GM21529 (cell line): ENCODE measurements around the gene TRAF3.
"Not testable (repeated sequence)": the region's sequence is repeated elsewhere in the genome, so short reads cannot be mapped to it uniquely, and the experiment has no call there.

ENCODE experiments used
- ATAC-seq: cut with Tn5 transposase; IDR thresholded peaks from one replicate; pipeline ENCODE4 v1.9.1; 2021; ENCODE audit not compliant: unreplicated experiment

Gene TRAF3

DNA sequence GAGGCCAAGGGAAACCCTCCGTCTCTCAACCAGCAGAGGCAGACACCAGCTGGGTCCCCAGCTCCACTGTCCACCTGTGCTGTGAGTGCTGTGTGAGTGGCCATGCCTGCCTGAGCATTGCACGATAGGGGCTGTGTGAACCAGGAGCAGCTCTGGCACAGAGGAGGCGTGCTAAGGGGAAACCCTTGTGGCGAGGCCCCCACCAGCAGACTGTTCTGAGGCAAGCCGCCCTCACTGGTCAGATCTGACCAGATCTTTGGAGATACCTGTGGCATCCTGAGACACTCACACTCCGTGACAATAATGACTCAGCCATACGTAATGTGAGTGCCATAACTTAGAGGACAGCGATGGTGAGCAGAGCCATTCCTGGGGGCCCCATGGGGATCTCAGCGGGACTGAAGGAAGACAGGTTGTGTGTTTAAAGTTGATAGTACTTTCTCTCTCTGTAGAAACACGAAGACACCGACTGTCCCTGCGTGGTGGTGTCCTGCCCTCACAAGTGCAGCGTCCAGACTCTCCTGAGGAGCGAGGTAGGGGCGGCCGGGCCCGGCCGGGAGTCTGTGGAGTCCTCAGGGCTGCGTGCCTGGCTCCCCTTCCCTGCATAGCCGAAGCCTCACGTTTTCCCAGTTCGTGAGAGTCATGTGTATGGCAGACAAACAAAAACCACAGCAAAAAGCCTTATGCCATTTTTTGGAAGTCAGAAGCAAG lies 108.6 kb downstream of the TRAF3 start:
- no peak for ATAC-seq

DNA sequence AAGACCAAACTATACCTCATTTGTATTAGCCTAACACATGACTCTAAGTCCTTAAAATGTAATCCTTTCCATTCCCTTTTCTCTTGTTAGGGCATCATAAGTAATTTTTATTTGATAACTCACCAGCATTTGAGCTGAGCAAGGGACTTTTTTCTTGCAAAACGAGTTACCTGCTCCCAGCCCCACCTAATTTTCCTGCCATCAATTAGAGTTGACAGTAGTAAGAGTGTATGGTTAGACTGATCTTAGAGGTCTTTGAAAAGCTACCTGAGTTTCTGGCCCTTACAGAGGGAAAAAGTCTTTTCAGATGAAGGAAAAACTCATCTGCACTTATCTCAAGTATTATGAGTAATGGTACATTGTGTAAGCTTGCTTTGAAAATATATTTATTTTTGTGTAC lies 111.5 kb downstream of the TRAF3 start:
- ATAC-seq: no peak

DNA sequence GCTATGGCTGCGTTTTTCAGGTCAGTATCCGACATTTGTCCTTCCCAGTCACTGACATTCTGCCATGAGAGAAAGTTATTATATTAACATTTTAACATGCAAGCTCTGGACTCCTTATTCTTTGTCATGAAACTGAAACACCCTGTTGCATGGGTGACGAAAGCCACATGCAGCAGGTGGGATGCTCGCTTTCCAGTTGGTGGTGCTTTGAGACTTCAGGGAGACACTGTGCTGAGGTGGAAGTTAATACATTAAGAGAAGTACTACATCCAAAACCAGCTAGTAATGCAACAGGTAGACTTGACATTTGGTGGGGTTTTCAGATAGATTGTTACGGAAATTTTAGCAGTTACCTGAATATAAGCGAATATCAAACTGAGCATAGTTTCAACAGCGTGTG lies 112.4 kb downstream of the TRAF3 start:
- no peak for ATAC-seq

DNA sequence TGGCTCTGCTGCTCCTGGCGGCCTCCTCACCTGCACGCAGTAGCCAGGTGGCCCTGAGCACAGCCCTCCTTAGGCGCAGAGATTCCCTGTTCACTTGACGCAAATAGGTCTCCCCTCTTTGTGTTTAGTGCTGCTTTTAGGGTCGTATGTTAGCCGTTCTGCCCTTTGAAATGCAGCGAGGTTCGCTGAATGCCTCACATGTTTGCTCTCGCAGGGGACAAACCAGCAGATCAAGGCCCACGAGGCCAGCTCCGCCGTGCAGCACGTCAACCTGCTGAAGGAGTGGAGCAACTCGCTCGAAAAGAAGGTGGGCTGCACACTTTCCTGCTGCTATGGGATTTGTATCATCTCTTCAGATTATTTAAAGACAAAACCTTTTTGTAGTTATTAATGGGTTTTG lies 113.9 kb downstream of the TRAF3 start:
- ATAC-seq: no peak

DNA sequence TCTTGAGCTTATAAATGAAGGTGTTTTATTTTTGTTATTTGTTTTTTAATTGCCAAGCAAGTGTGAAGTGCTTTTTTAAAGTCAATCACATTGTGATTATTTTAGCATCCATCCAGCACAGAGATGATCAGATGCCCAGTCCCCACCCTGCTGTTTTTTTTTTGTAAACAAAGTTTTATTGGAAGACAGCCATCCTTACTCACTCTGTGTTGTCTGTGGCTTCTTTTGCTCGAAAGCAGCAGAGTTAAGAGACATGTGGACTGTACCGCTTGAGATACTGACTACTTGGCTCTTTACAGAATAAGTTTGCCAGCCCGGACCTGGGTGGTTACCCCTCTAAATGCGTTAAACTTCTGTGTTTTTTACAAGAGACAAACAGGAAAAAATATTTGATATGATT lies 114.3 kb downstream of the TRAF3 start:
- ATAC-seq: no peak

DNA sequence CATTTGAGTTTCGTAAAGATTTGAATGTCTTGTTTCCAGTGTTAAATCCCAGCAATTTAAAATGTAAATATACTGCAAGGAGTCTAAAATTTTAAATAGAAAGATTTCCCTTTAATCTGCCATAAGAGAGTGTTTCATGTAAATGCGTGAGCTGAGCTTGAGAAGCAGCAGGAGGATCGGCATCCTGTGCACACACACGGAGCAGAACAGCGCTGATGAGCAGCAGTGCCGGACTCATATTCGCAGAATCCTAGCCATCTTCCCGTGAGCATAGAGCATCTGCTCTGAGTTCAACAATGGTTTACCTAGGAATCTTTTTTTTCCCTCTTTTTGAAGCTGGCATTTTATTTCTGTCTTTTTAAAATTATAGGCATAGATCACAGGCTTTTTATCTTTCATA lies 115.4 kb downstream of the TRAF3 start:
- no peak for ATAC-seq

DNA sequence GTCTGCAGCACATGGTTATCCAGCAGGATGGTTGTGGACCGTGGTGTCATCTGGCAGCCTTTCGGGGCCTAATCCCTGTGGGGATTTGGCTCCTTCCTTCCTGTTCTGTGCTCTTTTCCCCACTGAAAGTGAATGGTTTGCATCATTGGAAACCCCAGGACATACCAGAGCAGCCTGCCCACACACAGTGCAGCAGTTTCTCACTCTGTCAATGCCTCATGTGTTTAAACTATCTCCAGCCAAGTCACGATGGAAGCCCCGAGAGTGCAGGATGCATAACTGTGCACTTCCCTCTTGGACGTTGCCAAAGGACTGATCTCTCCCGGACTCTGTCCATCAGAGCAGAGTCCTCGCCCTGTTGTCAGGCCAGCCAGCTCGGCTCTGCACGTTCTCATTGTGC lies 116.2 kb downstream of the TRAF3 start:
- ATAC-seq: no peak

DNA sequence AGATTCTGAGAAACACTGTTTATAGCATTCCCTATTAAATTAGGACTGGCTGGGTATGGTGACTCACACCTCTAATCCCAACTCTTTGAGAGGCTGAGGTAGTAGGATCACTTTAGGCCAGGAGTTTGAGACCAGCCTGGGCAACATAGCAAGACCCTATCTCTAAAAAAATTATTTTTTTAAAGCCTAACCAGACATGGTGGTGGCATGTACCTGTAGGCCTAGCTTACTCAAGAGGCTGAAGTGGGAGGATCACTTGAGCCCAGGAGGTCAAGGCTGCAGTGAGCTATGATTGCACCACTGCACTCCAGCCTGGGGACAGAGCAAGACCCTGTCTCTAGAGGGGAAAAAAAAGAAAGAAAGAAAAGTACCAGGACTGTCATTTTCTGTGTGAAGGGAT lies 119.5 kb downstream of the TRAF3 start:
- ATAC-seq: not testable (repeated sequence)

DNA sequence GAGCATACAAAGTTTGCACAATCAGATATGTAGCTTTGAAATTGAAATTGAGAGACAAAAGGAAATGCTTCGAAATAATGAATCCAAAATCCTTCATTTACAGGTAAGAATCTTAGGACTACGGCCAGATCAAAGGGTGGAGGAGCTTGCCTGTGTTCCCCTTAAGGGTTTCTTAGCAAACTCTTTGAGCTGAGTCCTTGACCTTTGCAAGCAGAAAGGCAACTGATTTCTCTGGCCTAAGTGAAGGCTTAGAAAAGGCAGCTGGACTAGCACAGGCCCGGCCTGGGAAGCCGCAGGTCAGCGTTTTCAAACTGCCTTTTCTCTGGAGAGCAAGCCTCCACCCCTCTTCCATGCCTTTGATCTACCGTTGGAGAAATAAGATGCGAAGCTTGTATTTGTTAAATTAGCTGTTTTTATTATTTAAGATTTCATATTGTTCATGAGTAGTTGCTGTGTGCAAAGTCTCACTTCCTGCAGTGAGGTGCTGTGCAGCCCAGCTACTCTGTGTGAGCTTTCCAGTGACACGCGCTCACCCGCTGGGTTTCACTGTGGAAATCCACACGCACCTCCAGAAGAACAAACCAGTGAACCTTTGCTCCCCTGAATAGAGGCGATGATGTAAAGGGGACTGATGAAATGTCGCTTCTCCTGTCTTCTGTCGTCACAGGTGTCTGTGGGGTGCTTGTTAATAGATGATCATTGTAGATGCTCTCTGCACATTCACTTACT lies 120.2 kb downstream of the TRAF3 start:
- no peak for ATAC-seq

DNA sequence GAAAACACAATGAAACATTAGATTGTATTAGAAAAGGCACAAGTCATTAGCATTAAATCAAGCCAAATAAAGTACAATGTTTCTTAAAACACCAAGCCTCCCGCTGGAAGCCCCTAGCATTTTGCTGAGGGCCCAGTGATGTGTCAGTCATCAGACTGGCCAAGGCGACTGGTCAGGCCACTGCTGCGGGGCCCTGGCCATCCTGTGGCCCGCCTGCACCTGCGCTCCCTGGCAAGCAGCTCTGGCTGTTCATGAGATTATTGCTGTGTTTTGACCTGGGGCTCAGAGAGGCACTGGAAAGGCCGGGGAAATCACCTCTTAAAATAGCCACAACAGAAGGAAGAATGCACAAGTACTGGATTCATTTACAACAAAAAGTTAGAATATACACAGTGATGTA lies 121.0 kb downstream of the TRAF3 start:
- ATAC-seq: no peak

DNA sequence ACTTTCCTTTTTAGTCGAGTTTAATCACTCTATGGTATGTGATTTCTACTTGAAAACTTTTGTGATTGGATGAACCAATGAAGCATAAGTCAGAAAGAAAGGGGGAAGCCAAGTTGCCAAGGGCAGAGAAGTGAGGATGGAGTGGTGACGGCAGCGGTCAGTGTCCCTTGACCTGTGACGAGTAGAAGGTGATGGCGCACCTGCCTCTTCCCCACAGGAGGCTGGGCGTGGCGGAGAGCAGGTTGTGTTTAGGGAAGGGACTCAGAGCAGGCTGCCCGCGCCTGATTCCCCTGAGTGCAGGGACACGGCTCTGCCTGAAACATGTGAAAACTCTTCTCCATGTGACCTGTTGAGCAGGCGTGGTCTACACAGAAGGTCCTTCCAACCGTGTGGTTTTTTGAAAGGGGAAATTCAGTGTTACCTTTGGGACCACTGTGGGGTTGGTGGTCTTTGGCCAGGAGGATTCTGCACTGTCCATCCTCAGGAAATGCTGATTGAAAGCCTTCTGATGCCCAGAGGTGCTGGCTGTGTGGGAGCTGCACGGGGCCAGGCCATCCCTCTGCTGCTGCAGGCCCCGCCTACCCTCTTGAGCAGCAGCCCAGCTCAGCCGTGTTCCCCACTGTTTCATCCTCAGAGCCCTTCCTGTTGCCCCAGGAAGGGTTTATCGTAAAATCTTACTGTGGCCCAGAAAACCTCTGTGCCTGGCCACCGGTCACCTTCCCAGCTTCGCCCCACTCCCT lies 121.7 kb downstream of the TRAF3 start:
- no peak for ATAC-seq

DNA sequence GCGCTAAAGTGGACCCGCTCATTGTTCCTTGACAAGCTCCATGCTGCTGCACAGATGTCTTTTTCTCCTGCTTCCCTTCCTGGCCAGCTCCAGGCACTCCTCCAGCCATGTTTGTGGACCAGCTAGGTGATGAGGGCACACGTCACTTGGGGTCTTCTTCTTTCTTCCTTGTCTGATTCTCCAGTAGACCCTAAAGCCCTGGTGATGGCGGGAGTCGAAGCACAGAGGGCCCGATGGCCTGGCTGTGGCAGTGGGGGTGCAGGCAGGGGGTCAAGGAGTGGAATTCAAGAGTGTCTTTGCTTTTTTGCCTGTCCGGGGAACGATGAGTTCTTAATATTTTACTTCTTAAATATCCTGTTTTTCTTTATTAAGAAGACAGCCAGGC lies 122.3 kb downstream of the TRAF3 start:
- ATAC-seq: no peak

DNA sequence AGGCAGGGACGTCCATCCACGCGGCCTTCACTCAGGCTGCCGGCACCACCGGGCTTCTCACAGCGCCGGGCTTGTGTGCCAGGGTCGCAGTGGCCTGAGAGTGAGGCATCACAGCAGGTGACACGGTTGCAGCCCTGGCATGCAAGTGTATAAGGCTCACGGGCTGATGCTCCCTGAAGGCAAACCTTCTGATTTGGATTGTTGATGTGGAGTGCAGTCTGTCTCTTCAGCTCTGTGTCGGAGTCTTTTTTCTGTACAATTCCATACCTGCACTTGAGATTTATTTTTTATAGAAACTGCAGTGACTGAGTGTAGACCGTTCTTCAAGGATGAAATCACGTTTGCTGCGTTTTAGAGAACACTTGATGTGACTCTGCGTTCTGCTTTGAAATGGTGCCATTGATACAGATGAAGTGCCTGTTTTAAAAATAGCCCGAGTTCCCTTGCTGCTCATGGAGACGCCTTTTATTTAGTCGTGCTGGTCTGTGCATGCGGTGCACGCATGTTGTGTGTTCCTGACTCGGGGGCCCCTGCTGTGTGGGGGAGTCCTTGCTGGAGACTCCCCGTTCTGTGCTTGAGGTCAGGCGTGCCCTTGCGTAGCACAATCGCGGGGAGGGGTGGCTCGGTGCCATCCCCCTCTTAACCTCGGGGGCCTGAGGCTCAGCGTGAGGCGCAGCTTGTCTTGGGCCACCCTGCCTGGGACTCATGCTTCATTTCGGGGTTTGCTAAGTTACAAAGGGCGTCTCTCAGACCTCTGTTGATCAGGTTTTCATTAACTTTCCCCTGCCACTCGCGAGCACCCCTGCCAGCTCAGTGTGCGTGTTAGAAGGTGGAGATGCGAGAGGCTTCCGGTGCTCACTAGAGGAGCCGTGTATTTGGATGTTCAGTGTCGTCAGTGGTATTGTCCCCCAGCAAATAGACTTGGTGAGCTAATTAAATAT lies 123.7 kb downstream of the TRAF3 start:
- peak; percentile 52 for ATAC-seq

DNA sequence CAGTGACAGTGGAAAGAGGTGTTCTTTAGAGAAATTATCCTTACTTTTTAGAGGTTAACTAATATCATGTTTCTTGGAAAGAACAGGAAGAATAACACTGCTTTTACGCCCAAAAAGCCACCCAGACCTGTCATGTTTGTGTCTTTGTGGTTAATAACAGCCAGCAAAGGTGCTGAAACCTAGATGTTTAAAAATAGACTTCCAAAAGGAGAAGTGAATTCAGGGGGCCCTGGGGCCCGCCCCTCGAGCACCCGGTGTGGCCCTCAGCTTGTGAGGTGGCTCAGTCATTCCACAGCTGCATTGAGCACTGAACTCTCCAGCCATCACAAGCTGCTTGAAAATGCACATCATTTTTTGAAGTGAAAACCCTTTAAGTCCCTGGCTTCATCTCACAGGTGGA lies 124.4 kb downstream of the TRAF3 start:
- peak; percentile 78 for ATAC-seq

DNA sequence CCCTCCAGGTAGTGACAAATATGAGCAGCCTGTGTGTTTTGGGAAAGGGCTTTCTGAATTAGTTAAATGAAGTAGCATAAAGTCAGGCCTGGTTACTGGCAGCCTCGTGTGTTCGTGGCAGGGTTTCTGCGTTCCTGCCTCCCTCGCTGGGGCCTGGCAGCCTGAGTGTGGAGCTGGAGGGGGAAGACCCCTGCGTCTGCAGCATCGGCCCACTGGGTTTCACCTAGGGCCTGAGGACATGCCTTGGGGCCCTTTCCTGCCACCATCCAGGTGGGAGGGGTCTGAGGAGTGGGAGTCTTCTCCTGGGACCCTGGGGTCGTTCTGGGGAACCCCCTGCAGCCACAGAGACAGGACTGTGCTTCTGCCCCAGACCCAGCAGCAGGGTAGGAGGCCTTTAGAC lies 124.8 kb downstream of the TRAF3 start:
- ATAC-seq: no peak

DNA sequence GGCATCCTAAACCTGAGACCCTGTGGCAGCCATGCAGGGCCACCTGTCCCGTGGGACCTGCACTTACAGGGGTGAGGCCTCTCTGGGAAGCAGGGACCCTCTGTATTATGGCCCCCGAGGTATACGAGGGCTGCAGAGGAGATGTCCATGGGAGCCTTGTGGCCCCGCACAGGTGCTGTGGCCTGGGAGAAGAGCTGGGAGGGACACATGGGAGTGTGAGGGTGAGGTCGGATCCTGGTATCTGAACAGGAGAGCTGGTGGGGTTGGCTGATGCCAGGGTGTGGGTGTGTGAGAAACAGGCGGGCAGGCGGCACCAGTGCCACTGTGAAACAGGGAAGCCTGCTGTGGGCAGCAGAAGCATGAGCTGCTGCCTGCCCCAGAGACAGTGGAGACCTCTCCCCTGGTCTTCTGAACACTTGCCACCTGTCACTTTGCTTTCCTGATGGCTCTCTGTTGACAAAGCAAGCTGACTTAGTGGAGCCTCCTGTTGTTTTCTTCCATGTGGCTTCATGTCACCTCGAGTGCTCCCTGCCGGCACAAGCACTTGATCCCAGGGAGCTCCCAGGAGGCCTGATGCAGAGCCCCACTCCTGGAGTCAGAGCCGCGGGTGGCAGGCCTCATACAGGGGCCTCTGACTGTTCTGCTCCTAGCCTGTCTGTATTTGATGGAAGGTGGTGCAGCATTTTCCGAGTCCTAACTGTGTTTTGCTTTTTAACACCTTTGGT lies 125.4 kb downstream of the TRAF3 start:
- no peak for ATAC-seq

DNA sequence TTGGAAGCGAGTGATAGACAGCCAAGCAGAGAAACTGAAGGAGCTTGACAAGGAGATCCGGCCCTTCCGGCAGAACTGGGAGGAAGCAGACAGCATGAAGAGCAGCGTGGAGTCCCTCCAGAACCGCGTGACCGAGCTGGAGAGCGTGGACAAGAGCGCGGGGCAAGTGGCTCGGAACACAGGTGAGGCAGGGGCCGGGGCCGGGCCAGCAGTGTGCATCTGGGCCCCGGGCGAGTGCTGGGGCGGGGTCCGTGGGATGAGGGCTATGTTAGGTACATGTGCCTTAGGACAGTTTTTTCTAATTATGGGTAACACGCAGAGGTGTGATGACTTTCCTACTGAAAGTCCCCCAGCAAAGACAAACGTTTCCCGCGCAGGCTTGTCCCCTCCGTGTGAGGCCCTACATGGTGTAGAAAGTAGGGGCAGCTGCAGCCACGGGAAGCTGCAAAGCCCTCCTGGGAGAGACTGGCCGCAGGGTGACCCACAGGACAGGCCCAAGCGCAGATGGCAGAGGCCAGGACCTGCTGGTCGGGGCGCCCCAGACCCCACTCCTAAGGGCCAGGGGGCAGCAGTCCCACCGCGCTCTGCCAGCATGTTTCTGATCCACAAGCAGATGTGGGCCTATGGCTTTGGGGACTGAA lies 126.1 kb downstream of the TRAF3 start:
- no peak for ATAC-seq

DNA sequence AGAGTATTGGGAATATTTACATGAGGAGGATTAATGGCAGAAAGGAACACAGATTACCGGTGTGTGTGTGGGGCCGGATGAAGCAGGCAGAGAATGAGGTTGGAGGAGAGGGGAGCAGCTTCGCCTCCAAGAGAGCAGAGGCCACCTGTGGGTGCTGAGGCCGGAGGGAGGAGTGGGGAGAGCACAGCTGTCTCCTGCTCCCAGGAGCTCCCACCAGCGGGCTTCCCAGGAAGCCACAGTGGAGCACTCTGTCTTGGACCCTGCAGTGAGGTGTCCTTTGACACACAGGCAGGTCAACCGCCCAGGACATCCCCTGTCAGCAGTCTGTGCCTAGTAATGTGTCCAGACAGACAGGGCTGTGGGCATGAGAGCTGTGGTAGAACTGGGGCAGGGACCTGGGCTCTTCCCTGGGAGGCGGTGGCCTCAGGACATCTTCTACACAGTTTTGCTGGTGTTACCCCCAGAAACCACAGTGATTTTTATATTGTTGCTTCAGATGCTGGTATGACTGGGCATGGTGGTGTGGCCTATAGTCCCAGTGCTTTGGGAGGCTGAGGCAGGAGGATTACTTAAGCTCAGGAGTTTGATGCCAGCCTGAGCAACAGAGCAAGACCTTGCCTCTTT lies 126.8 kb downstream of the TRAF3 start:
- no peak for ATAC-seq
